ENCODE measurements around the gene PRDM16. TPM values are rescaled to one million over a fixed set of nuclear protein-coding genes. Genes with fewer than 3 reads are reported as not detected.

The PRDM16 gene
- total RNA-seq, 1 experiment from 2014 or later = 0.17 TPM

- no peak for DNase-seq
- no peak overlapping the region for H2AFZ ChIP-seq (ENCODE audit: low read length)
- no peak overlapping the region for H4K8ac ChIP-seq (replicated peaks; ENCODE audit: insufficient read length, low read depth, low read length)
- no peak overlapping the region for H3K4ac ChIP-seq (ENCODE audit: low read depth, low read length)
- H3K18ac ChIP-seq (ENCODE audit: insufficient read length, low read depth, low read length) = no peak overlapping the region
- H4K20me1 ChIP-seq (ENCODE audit: control insufficient read depth, insufficient read depth, insufficient read length) = no peaks in the 10 kb centered on the region
- no peaks in the 10 kb centered on the region for H3K79me1 ChIP-seq (ENCODE audit: insufficient read depth, low read depth, low read length, poor library complexity, severe bottlenecking)
- no peak overlapping the region for H2BK12ac ChIP-seq (ENCODE audit: insufficient read length, low read depth, low read length)
- H3K4me1 ChIP-seq (ENCODE audit: insufficient read depth, low read length) = no peaks in the 10 kb centered on the region
- no peaks in the 10 kb centered on the region; the same call in 1 of the 2 replicates for H3K27me3 ChIP-seq (ENCODE audit: insufficient read depth, low read length)
- H4K91ac ChIP-seq (ENCODE audit: insufficient read length, low read depth, low read length) = no peak overlapping the region
- no peak overlapping the region for H3K14ac ChIP-seq (ENCODE audit: insufficient read depth, low read length)
- no peaks in the 10 kb centered on the region; a peak in 1 of 5 replicates for H3K9me3 Mint-ChIP-seq
- no peak overlapping the region for H2BK120ac ChIP-seq (ENCODE audit: low read depth, low read length, poor library complexity, severe bottlenecking)
- no peaks in the 10 kb centered on the region for H3K23me2 ChIP-seq (ENCODE audit: insufficient read length, low read depth, low read length, poor library complexity, severe bottlenecking)
- H3K27me3 Mint-ChIP-seq (ENCODE audit: low read depth) = peaks cover 18% of the 10 kb centered on the region
- H3K4me1 Mint-ChIP-seq = peaks cover 2 to 13% of the 10 kb centered on the region in 2 experiments; a peak in 3 of 4 replicates
- no peaks in the 10 kb centered on the region for H3K79me2 ChIP-seq (ENCODE audit: insufficient read depth, low read length)
- H4K5ac ChIP-seq (ENCODE audit: insufficient read length, low read depth, low read length) = no peak overlapping the region
- H2AK5ac ChIP-seq (ENCODE audit: insufficient read length, low read length) = no peak overlapping the region
- no peak overlapping the region for H2BK20ac ChIP-seq (ENCODE audit: low read depth, low read length, poor library complexity, severe bottlenecking)
- no peaks in the 10 kb centered on the region for H3K9me3 ChIP-seq (ENCODE audit: control insufficient read depth, low read depth, low read length)
- no CpG with 5 or more reads among the region's 41 CpGs for WGBS (ENCODE audit: extremely low coverage, insufficient read length, low lambda C conversion rate)
- no peak overlapping the region for H3K4me3 Mint-ChIP-seq
- no peak overlapping the region for H3K9ac ChIP-seq (ENCODE audit: extremely low read depth, insufficient read length, low read length)
- no peak overlapping the region for H3K4me2 ChIP-seq (ENCODE audit: insufficient read depth, insufficient read length, low read length)
- no peaks in the 10 kb centered on the region for H3K36me3 Mint-ChIP-seq (ENCODE audit: insufficient read depth in 1 of 3, low read depth in 3 of 3)
- H2BK5ac ChIP-seq (ENCODE audit: insufficient read length, low read length) = no peak overlapping the region
- H3K56ac ChIP-seq (ENCODE audit: insufficient read length, low read depth, low read length) = no peak overlapping the region
- H3K23ac ChIP-seq (ENCODE audit: insufficient read length, low read depth, low read length) = no peak overlapping the region
- no peak overlapping the region for H3T11ph ChIP-seq (ENCODE audit: low read length)
- no peak overlapping the region for H3K27ac ChIP-seq (ENCODE audit: insufficient read length, low read depth, low read length)
- TF ChIP-seq CTCF (conservative IDR thresholded peaks at IDR 0.05) = no peak
- no peak overlapping the region for H3K27ac Mint-ChIP-seq
- H2BK15ac ChIP-seq (ENCODE audit: low read depth, low read length) = no peak overlapping the region
Observed at GRCh38 chr1:3080053-3080955, 11.3 kb downstream of the PRDM16 start.

Data from H9 (cell line).